WERI-Rb-1 (cell line): ENCODE results near the gene COPS6.

Experiments used
- DNase-seq: peaks from one replicate; pipeline ENCODE4 v3.0.0-alpha.2; 2020
- H3K27ac ChIP-seq: fragments of 250-450 bp; sonication (Bioruptor Pico); 2 replicates; pipeline ENCODE4 v1.5.1; 2020; ENCODE audit warnings: mild to moderate bottlenecking, moderate library complexity
- H3K27me3 ChIP-seq: fragments of 250-450 bp; sonication (Bioruptor Pico); 2 replicates; pipeline ENCODE4 v1.5.1; 2021; ENCODE audit warnings: mild to moderate bottlenecking, low read depth, moderate library complexity; ENCODE audit not compliant: insufficient read depth, severe bottlenecking
- H3K36me3 ChIP-seq: fragments of 250-450 bp; sonication (Bioruptor Pico); 2 replicates; pipeline ENCODE4 v1.5.1; 2020; ENCODE audit warnings: mild to moderate bottlenecking, moderate library complexity
- H3K4me3 ChIP-seq: 2 replicates; pipeline ENCODE4 v1.5.1; 2011; ENCODE audit warnings: low read depth, mild to moderate bottlenecking, control low read depth, low read length
- H3K9me3 ChIP-seq: fragments of 250-450 bp; sonication (Bioruptor Pico); 2 replicates; pipeline ENCODE4 v1.5.1; 2021; ENCODE audit warnings: mild to moderate bottlenecking, moderate library complexity; ENCODE audit not compliant: severe bottlenecking
- CTCF ChIP-seq: IDR thresholded peaks from 2 replicates; pipeline ENCODE4 v1.5.1; 2011; ENCODE audit warnings: low read depth, mild to moderate bottlenecking, control low read depth, inconsistent platforms, low read length

The COPS6 gene

GRCh38 chr7:100051611-100052010 lies 37.2 kb upstream of the COPS6 start:
- H3K4me3 ChIP-seq: no peak overlapping the region
- DNase-seq: no peak

GRCh38 chr7:100053215-100053614 lies 35.6 kb upstream of the COPS6 start:
- H3K27ac ChIP-seq: no peak overlapping the region
- no peak for TF ChIP-seq CTCF
- peaks cover 15% of the 10 kb centered on the region for H3K36me3 ChIP-seq
- no peaks in the 10 kb centered on the region for H3K9me3 ChIP-seq
- DNase-seq: peak; percentile 40
- no peak overlapping the region for H3K4me3 ChIP-seq
- H3K27me3 ChIP-seq: no peaks in the 10 kb centered on the region

More at GRCh38 chr7:100051611-100052010, 37.2 kb upstream of the COPS6 start:
- no peaks in the 10 kb centered on the region for H3K9me3 ChIP-seq
- H3K27me3 ChIP-seq: no peaks in the 10 kb centered on the region
- no peak for TF ChIP-seq CTCF
- no peaks in the 10 kb centered on the region; the same call in none of the 2 replicates for H3K36me3 ChIP-seq
- H3K27ac ChIP-seq: no peak overlapping the region

- no peak for DNase-seq
- TF ChIP-seq CTCF: no peak
- H3K27me3 ChIP-seq: no peaks in the 10 kb centered on the region
- H3K27ac ChIP-seq: no peak overlapping the region
- no peak overlapping the region for H3K4me3 ChIP-seq
- H3K36me3 ChIP-seq: peaks cover 41% of the 10 kb centered on the region
- no peaks in the 10 kb centered on the region for H3K9me3 ChIP-seq
These were observed 31.8 kb upstream of the COPS6 start for GRCh38 chr7:100057006-100057405.

GRCh38 chr7:100059251-100059739 lies 29.5 kb upstream of the COPS6 start:
- H3K27ac ChIP-seq: no peak overlapping the region
- H3K36me3 ChIP-seq: peaks cover 47% of the 10 kb centered on the region
- H3K4me3 ChIP-seq: no peak overlapping the region
- no peaks in the 10 kb centered on the region for H3K9me3 ChIP-seq
- DNase-seq: no peak
- no peaks in the 10 kb centered on the region for H3K27me3 ChIP-seq
- no peak for TF ChIP-seq CTCF

- no peak overlapping the region for H3K4me3 ChIP-seq
- H3K27me3 ChIP-seq: no peaks in the 10 kb centered on the region
- no peak for DNase-seq
- H3K27ac ChIP-seq: no peak overlapping the region
- TF ChIP-seq CTCF: no peak
- no peaks in the 10 kb centered on the region for H3K9me3 ChIP-seq
- H3K36me3 ChIP-seq: peaks cover 64% of the 10 kb centered on the region
These were observed 27.1 kb upstream of the COPS6 start for GRCh38 chr7:100061518-100062193.

- DNase-seq: no peak
- Histone ChIP-seq H3K9me3 (no peaks in the 10 kb centered on the region), H3K36me3 (peaks cover 61% of the 10 kb centered on the region), H3K4me3 (no peak overlapping the region), H3K27me3 (no peaks in the 10 kb centered on the region), H3K27ac (no peak overlapping the region)
- no peak for TF ChIP-seq CTCF
These were observed 25.4 kb upstream of the COPS6 start for GRCh38 chr7:100063376-100063775.
